ENCODE results near the gene DRGX. TPM values are rescaled to one million over a fixed set of nuclear protein-coding genes. Genes with fewer than 3 reads are reported as not detected.

Gene DRGX
- total RNA-seq, 4 donors from 2014 or later = not detected

GRCh38 chr10:49359349-49360270 is 36.3 kb downstream of the DRGX start:
- intact Hi-C loops (cut with DNase I) = no loop called here
- 46% methylated on average over 11 of the region's 13 CpGs for WGBS
- Histone ChIP-seq H3K27ac (replicated peaks in 1 of 4) (no peak overlapping the region), H3K4me3 (no peak overlapping the region), H3K9me3 (peaks cover 0 to 6% (median 3%) of the 10 kb centered on the region in 4 donors), H3K4me1 (peaks cover 6 to 13% (median 12%) of the 10 kb centered on the region in 4 donors), H3K27me3 (peaks cover 0 to 3% (median 0%) of the 10 kb centered on the region in 4 donors), H3K36me3 (no peaks in the 10 kb centered on the region)
- TF ChIP-seq, protein P1, sequence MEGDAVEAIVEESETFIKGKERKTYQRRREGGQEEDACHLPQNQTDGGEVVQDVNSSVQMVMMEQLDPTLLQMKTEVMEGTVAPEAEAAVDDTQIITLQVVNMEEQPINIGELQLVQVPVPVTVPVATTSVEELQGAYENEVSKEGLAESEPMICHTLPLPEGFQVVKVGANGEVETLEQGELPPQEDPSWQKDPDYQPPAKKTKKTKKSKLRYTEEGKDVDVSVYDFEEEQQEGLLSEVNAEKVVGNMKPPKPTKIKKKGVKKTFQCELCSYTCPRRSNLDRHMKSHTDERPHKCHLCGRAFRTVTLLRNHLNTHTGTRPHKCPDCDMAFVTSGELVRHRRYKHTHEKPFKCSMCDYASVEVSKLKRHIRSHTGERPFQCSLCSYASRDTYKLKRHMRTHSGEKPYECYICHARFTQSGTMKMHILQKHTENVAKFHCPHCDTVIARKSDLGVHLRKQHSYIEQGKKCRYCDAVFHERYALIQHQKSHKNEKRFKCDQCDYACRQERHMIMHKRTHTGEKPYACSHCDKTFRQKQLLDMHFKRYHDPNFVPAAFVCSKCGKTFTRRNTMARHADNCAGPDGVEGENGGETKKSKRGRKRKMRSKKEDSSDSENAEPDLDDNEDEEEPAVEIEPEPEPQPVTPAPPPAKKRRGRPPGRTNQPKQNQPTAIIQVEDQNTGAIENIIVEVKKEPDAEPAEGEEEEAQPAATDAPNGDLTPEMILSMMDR (IDR thresholded peaks at IDR 0.05) = no peak
- TF ChIP-seq POLR2A (IDR thresholded peaks at IDR 0.05; ENCODE audit: low read depth) = no peak
- TF ChIP-seq EP300 (IDR thresholded peaks at IDR 0.05) = no peak
- TF ChIP-seq POLR2AphosphoS5 (IDR thresholded peaks at IDR 0.05) = no peak
- peak; percentile 91 for DNase-seq (ENCODE audit: extremely low spot score)

GRCh38 chr10:49357910-49358309 is 38.0 kb downstream of the DRGX start:
- no peak overlapping the region for H3K27ac ChIP-seq (replicated peaks in 1 of 4)
- TF ChIP-seq, protein P1 (IDR thresholded peaks at IDR 0.05) = no peak
- TF ChIP-seq POLR2A (IDR thresholded peaks at IDR 0.05; ENCODE audit: low read depth) = no peak
- TF ChIP-seq EP300 (IDR thresholded peaks at IDR 0.05) = no peak
- TF ChIP-seq POLR2AphosphoS5 (IDR thresholded peaks at IDR 0.05) = no peak
- H3K36me3 ChIP-seq = no peaks in the 10 kb centered on the region
- H3K27me3 ChIP-seq = peaks cover 0 to 3% (median 0%) of the 10 kb centered on the region in 4 donors
- H3K4me3 ChIP-seq = no peak overlapping the region
- WGBS = 68% methylated on average over 2 of the region's 2 CpGs
- no peak for DNase-seq (ENCODE audit: extremely low spot score)
- intact Hi-C loops (cut with DNase I) = no loop called here
- peaks cover 6 to 13% (median 12%) of the 10 kb centered on the region in 4 donors for H3K4me1 ChIP-seq
- H3K9me3 ChIP-seq = peaks cover 0 to 6% (median 3%) of the 10 kb centered on the region in 4 donors

DNA sequence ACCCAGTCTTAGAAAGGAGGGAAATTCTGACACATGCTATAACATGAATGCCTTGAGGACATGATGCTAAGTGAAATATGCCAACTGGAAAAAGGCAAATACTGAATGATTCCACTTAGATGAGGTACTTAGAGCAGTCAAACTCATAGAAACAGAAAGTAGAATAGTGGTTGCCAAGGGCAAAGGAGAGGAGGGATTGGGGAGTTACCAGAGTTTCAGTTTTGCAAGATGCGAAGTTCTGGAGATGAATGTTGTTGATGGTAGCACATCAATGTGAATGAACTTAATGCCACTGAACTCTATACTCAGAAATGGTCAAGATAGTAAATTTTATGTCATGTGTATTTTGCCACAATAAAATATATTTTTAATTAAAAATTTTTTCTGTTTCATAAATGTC is 38.9 kb downstream of the DRGX start:
- peaks cover 6 to 13% (median 12%) of the 10 kb centered on the region in 4 donors for H3K4me1 ChIP-seq
- no peak overlapping the region for H3K27ac ChIP-seq (replicated peaks in 1 of 4)
- DNase-seq (ENCODE audit: extremely low spot score) = no peak
- peaks cover 0 to 3% (median 0%) of the 10 kb centered on the region in 4 donors for H3K27me3 ChIP-seq
- no peak overlapping the region for H3K4me3 ChIP-seq
- WGBS = 86% methylated on average over 1 of the region's 1 CpG
- intact Hi-C loops (cut with DNase I) = no loop called here
- H3K9me3 ChIP-seq = peaks cover 0 to 6% (median 3%) of the 10 kb centered on the region in 4 donors
- TF ChIP-seq POLR2A (IDR thresholded peaks at IDR 0.05; ENCODE audit: low read depth) (no peak), EP300 (IDR thresholded peaks at IDR 0.05) (no peak), POLR2AphosphoS5 (IDR thresholded peaks at IDR 0.05) (no peak)
- TF ChIP-seq, protein P1 (IDR thresholded peaks at IDR 0.05) = no peak
- H3K36me3 ChIP-seq = no peaks in the 10 kb centered on the region

- intact Hi-C loops (cut with DNase I) = no loop called here
- TF ChIP-seq, protein P1 (IDR thresholded peaks at IDR 0.05) = no peak
- no peak for TF ChIP-seq POLR2AphosphoS5 (IDR thresholded peaks at IDR 0.05)
- no peak for TF ChIP-seq EP300 (IDR thresholded peaks at IDR 0.05)
- no peak for TF ChIP-seq POLR2A (IDR thresholded peaks at IDR 0.05; ENCODE audit: low read depth)
- no peak for DNase-seq (ENCODE audit: extremely low spot score)
- H3K27me3 ChIP-seq = peaks cover 0 to 4% (median 0%) of the 10 kb centered on the region in 4 donors
- H3K4me1 ChIP-seq = peaks cover 6 to 13% (median 10%) of the 10 kb centered on the region in 4 donors
- no peak overlapping the region for H3K4me3 ChIP-seq
- H3K27ac ChIP-seq (replicated peaks in 1 of 4) = no peak overlapping the region
- 89% methylated on average over 4 of the region's 4 CpGs for WGBS
- H3K9me3 ChIP-seq = peaks cover 0 to 6% (median 4%) of the 10 kb centered on the region in 4 donors
- no peaks in the 10 kb centered on the region for H3K36me3 ChIP-seq
Measured at GRCh38 chr10:49356181-49356580, 39.7 kb downstream of the DRGX start.

Data from esophagus muscularis mucosa (tissue), 4 donors.